ENCODE results near the gene ADAM23.
A peak's percentile ranks its signal among the peaks of the same experiment; 100 is the strongest.

The ADAM23 gene

DNA sequence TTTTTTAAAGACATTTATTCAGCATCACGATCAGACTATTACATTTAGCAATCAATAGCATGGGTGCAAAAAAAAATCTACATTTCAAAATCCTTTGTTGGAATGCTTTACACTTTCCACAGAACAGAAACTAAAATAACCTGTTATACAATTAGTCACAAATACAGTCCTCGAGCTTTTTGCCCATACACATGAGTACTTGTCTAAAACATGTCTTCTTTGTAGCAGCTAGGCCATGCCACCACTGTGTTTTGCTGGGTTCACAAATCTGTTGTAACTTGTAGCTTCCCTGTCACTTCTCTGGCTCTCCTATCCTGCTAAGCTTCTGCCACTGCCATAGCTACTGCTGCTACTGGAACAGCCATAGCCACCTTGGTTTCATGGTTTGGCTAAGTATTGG lies 24.4 kb upstream of the ADAM23 start:
- H3K4me3 ChIP-seq (ENCODE audit: low read depth, low read length): no peak overlapping the region
- TF ChIP-seq, protein P1, sequence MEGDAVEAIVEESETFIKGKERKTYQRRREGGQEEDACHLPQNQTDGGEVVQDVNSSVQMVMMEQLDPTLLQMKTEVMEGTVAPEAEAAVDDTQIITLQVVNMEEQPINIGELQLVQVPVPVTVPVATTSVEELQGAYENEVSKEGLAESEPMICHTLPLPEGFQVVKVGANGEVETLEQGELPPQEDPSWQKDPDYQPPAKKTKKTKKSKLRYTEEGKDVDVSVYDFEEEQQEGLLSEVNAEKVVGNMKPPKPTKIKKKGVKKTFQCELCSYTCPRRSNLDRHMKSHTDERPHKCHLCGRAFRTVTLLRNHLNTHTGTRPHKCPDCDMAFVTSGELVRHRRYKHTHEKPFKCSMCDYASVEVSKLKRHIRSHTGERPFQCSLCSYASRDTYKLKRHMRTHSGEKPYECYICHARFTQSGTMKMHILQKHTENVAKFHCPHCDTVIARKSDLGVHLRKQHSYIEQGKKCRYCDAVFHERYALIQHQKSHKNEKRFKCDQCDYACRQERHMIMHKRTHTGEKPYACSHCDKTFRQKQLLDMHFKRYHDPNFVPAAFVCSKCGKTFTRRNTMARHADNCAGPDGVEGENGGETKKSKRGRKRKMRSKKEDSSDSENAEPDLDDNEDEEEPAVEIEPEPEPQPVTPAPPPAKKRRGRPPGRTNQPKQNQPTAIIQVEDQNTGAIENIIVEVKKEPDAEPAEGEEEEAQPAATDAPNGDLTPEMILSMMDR (IDR thresholded peaks at IDR 0.05; ENCODE audit: control insufficient read depth, extremely low read depth, insufficient read depth): no peak

GRCh38 chr2:206420721-206421120 lies 22.6 kb upstream of the ADAM23 start:
- no peak for DNase-seq (ENCODE audit: low read depth)
- H3K4me3 ChIP-seq (ENCODE audit: low read depth, low read length): no peak overlapping the region
- TF ChIP-seq, protein P1 (IDR thresholded peaks at IDR 0.05; ENCODE audit: control insufficient read depth, extremely low read depth, insufficient read depth): no peak

More for the DNA sequence above, 24.4 kb upstream of the ADAM23 start:
- no peak for DNase-seq (ENCODE audit: low read depth)

DNA sequence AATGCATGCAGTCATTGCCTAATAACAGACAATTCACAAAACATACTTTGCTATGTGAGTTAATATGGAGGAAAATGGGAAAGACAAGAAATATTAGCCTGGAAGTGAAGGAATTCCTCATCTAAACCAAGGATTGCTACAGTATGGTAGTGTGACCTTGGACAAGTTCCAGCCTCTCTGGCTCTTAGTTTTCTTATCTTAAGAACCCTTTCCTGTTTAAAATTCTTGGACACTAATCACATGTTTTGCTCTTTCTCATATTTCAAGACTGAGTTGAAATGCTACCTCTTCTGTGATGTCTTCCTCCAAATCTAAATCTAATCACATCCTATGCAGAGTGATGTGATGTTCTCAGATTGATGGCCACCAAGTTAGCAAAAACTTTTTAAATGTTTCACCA lies 20.8 kb upstream of the ADAM23 start:
- TF ChIP-seq, protein P1 (IDR thresholded peaks at IDR 0.05; ENCODE audit: control insufficient read depth, extremely low read depth, insufficient read depth): no peak
- DNase-seq (ENCODE audit: low read depth): no peak
- no peak overlapping the region for H3K4me3 ChIP-seq (ENCODE audit: low read depth, low read length)

DNA sequence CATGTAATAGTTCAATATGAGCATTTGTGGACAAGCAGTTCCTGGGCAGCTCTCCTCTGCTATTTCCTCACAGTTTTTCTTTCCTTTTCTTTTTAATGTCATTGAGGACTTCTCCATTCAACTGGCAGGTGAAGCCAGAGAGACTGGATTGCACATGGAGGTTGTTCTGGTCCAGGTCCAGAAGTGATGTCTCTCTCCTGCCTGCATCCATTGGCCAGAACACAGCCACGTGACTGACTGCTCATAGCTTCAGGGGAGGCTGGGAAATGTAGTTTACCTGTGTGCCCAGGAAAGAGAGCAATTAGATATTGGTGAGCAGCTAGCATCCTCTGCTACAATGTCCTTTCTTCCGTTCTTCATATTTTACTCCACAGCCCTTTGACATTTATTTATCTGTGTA lies 20.2 kb upstream of the ADAM23 start:
- peak; percentile 22 for DNase-seq (ENCODE audit: low read depth)
- TF ChIP-seq, protein P1 (IDR thresholded peaks at IDR 0.05; ENCODE audit: control insufficient read depth, extremely low read depth, insufficient read depth): no peak
- H3K4me3 ChIP-seq (ENCODE audit: low read depth, low read length): no peak overlapping the region

GRCh38 chr2:206424134-206424533 lies 19.2 kb upstream of the ADAM23 start:
- H3K4me3 ChIP-seq (ENCODE audit: low read depth, low read length): no peak overlapping the region
- no peak for DNase-seq (ENCODE audit: low read depth)
- TF ChIP-seq, protein P1 (IDR thresholded peaks at IDR 0.05; ENCODE audit: control insufficient read depth, extremely low read depth, insufficient read depth): no peak

- H3K4me3 ChIP-seq (ENCODE audit: low read depth, low read length): no peak overlapping the region
- TF ChIP-seq, protein P1 (IDR thresholded peaks at IDR 0.05; ENCODE audit: control insufficient read depth, extremely low read depth, insufficient read depth): no peak
- no peak for DNase-seq (ENCODE audit: low read depth)
Observed at GRCh38 chr2:206428783-206429182, 14.5 kb upstream of the ADAM23 start.

DNA sequence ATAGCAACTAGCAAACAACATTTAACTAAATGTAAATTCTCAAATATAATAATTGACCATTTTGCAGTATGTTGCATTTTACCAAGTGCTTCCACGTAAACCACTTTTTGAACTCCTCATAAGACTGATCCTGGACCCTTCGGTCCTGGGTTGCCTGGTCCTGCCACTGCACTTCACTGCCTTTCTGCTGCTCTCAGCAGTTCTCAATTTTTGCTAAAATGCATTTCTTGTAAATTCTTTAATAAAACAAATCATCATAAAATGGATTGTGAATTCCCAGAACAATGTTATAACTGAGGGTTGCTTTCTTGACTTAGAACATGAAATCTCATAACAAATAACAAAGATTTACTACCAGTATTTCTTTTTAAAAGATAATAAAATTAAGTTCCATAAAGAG lies 12.9 kb upstream of the ADAM23 start:
- DNase-seq (ENCODE audit: low read depth): no peak
- TF ChIP-seq, protein P1 (IDR thresholded peaks at IDR 0.05; ENCODE audit: control insufficient read depth, extremely low read depth, insufficient read depth): no peak

More for the DNA sequence above, 12.9 kb upstream of the ADAM23 start:
- no peak overlapping the region for H3K4me3 ChIP-seq (ENCODE audit: low read depth, low read length)
